ENCODE data around the gene PLEKHG4.

PLEKHG4 gene

DNA sequence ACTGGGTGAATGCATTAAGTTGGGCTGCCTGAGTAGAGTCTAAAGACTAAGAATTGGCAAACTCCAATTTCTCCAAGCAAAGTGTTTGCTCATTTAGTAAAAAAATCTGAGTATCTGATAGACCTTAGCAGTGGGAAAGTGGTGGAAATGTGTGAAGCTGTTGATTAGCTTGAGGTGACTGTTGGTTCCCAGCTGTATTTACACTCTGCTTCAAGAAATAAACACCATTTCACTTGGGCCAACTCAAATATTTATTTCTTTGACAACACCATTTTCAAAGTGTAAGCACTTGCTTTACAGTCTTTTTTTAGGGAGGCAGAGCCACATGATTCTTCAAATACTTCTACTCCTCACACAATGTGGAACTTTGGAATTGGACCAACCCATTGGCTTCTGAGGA is 38.5 kb downstream of the PLEKHG4 start:
- Histone ChIP-seq H3K4me3 (IDR thresholded peaks at IDR 0.05; ENCODE audit: insufficient read depth, low read depth, low read length) (no peak overlapping the region), H3K9ac (no peak overlapping the region), H2AFZ (ENCODE audit: low read depth) (no peak overlapping the region), H3K4me1 (ENCODE audit: low read depth, poor library complexity, severe bottlenecking) (no peaks in the 10 kb centered on the region), H3K27ac (no peak overlapping the region), H3K36me3 (ENCODE audit: insufficient read depth) (no peaks in the 10 kb centered on the region), H4K20me1 (ENCODE audit: insufficient read depth) (no peaks in the 10 kb centered on the region), H3K4me2 (no peak overlapping the region), H3K79me2 (ENCODE audit: insufficient read depth, low read depth) (no peaks in the 10 kb centered on the region), H3K27me3 (ENCODE audit: insufficient read depth, low read depth) (no peaks in the 10 kb centered on the region)
- TF ChIP-seq CTCF (conservative IDR thresholded peaks at IDR 0.05; ENCODE audit: low read depth, low read length), result no peak

GRCh38 chr16:67326115-67326471 is 46.8 kb downstream of the PLEKHG4 start:
- no peak overlapping the region for H3K9ac ChIP-seq
- no peak overlapping the region for H2AFZ ChIP-seq (ENCODE audit: low read depth)
- H3K27me3 ChIP-seq (ENCODE audit: insufficient read depth, low read depth), result no peaks in the 10 kb centered on the region
- no peak overlapping the region for H3K4me3 ChIP-seq (IDR thresholded peaks at IDR 0.05; ENCODE audit: insufficient read depth, low read depth, low read length)
- H4K20me1 ChIP-seq (ENCODE audit: insufficient read depth), result no peaks in the 10 kb centered on the region
- H3K36me3 ChIP-seq (ENCODE audit: insufficient read depth), result no peaks in the 10 kb centered on the region
- no peak overlapping the region for H3K27ac ChIP-seq
- no peak overlapping the region for H3K4me2 ChIP-seq
- H3K79me2 ChIP-seq (ENCODE audit: insufficient read depth, low read depth), result no peaks in the 10 kb centered on the region
- no peaks in the 10 kb centered on the region for H3K4me1 ChIP-seq (ENCODE audit: low read depth, poor library complexity, severe bottlenecking)
- no peak for TF ChIP-seq CTCF (conservative IDR thresholded peaks at IDR 0.05; ENCODE audit: low read depth, low read length)

- no peaks in the 10 kb centered on the region for H3K27me3 ChIP-seq (ENCODE audit: insufficient read depth, low read depth)
- no peak within 1 kb of the TSS for H3K9ac ChIP-seq
- TF ChIP-seq CTCF (conservative IDR thresholded peaks at IDR 0.05; ENCODE audit: low read depth, low read length), result no peak
- no peaks in the 10 kb centered on the region for H4K20me1 ChIP-seq (ENCODE audit: insufficient read depth)
- H3K79me2 ChIP-seq (ENCODE audit: insufficient read depth, low read depth), result no peaks in the 10 kb centered on the region
- H2AFZ ChIP-seq (ENCODE audit: low read depth), result no peak within 1 kb of the TSS
- H3K4me2 ChIP-seq, result no peak within 1 kb of the TSS
- H3K4me3 ChIP-seq (IDR thresholded peaks at IDR 0.05; ENCODE audit: insufficient read depth, low read depth, low read length), result no peak within 1 kb of the TSS
- H3K27ac ChIP-seq, result no peak within 1 kb of the TSS
- H3K4me1 ChIP-seq (ENCODE audit: low read depth, poor library complexity, severe bottlenecking), result no peaks in the 10 kb centered on the region
- no peaks in the 10 kb centered on the region for H3K36me3 ChIP-seq (ENCODE audit: insufficient read depth)
These were observed 47.4 kb downstream of the PLEKHG4 start, which contains the start of the genes KCTD19 and LRRC36 for GRCh38 chr16:67326472-67327309. KCTD19 (minus strand) TSS chr16:67326741; CDS start chr16:67326707, 34 bp downstream. LRRC36 (plus strand) TSS chr16:67326815; CDS start chr16:67326863, 48 bp downstream.

DNA sequence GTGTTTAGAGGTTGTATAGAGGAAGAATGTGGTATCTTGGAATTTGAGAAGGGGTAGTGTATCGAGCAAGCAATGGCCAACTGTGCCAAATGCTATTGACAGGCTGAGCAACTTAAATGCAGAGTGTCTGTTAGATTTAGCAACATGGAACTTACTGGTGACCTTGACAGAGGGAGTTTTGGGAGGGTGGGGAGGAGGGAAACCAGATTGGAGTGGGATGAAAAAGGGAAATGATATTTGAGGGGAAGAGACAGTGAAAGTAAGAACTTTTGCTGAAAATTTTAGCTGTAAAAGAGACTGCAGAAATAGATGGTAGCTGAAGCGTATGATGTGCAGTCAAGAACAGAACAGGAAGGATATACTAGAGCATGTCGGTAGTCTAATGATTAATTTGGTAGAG is 48.4 kb downstream of the PLEKHG4 start:
- no peaks in the 10 kb centered on the region for H3K27me3 ChIP-seq (ENCODE audit: insufficient read depth, low read depth)
- H3K36me3 ChIP-seq (ENCODE audit: insufficient read depth), result no peaks in the 10 kb centered on the region
- H3K79me2 ChIP-seq (ENCODE audit: insufficient read depth, low read depth), result no peaks in the 10 kb centered on the region
- no peak overlapping the region for H3K4me2 ChIP-seq
- H3K27ac ChIP-seq, result no peak overlapping the region
- H3K4me3 ChIP-seq (IDR thresholded peaks at IDR 0.05; ENCODE audit: insufficient read depth, low read depth, low read length), result no peak overlapping the region
- no peaks in the 10 kb centered on the region for H3K4me1 ChIP-seq (ENCODE audit: low read depth, poor library complexity, severe bottlenecking)
- no peak overlapping the region for H3K9ac ChIP-seq
- no peak for TF ChIP-seq CTCF (conservative IDR thresholded peaks at IDR 0.05; ENCODE audit: low read depth, low read length)
- H4K20me1 ChIP-seq (ENCODE audit: insufficient read depth), result no peaks in the 10 kb centered on the region
- H2AFZ ChIP-seq (ENCODE audit: low read depth), result no peak overlapping the region

All from KMS-11 (cell line).